Chondrocyte (in vitro differentiated cells): ENCODE data around the gene BSG. TPM values are rescaled to one million over a fixed set of nuclear protein-coding genes. Genes with fewer than 3 reads are reported as not detected.

Experiments used
- DNase-seq: peaks from one replicate; pipeline ENCODE4 v3.0.0; 2021; ENCODE audit warnings: mixed read lengths, low spot score
- H3K27ac Mint-ChIP-seq: one replicate; pipeline ENCODE4 v1.8.0; 2021; ENCODE audit warnings: mild to moderate bottlenecking, moderate library complexity, mixed read lengths; ENCODE audit not compliant: unreplicated experiment
- H3K27me3 Mint-ChIP-seq: 2 replicates; pipeline ENCODE4 v1.8.0; 2021; ENCODE audit warnings: low read depth, mixed read lengths
- H3K36me3 Mint-ChIP-seq: 2 replicates; pipeline ENCODE4 v1.8.0; 2021; ENCODE audit warnings: low read depth, mixed read lengths
- H3K4me1 Mint-ChIP-seq: 2 replicates; pipeline ENCODE4 v1.8.0; 2021; ENCODE audit warnings: low read depth, mild to moderate bottlenecking, mixed read lengths
- H3K4me3 Mint-ChIP-seq: one replicate; pipeline ENCODE4 v1.8.0; 2021; ENCODE audit warnings: mild to moderate bottlenecking, moderate library complexity, mixed read lengths; ENCODE audit not compliant: unreplicated experiment
- H3K9me3 Mint-ChIP-seq: 2 replicates; pipeline ENCODE4 v1.8.0; 2021; ENCODE audit warnings: low read depth, mixed read lengths
- total RNA-seq: library from RNA; stranded (reverse); gene quantifications from 3 replicates; pipeline ENCODE4 v1.2.1, GENCODE V29; 2021
- TF ChIP-seq, protein P1 (sequence below): fragments of 200-600 bp; sonication (generic); IDR thresholded peaks from 2 replicates; pipeline ENCODE4 v1.5.0; 2021; ENCODE audit warnings: antibody characterized with exemption, mild to moderate bottlenecking, moderate library complexity

Gene BSG
- total RNA-seq, 1 donor from 2014 or later, result 440 TPM

DNA sequence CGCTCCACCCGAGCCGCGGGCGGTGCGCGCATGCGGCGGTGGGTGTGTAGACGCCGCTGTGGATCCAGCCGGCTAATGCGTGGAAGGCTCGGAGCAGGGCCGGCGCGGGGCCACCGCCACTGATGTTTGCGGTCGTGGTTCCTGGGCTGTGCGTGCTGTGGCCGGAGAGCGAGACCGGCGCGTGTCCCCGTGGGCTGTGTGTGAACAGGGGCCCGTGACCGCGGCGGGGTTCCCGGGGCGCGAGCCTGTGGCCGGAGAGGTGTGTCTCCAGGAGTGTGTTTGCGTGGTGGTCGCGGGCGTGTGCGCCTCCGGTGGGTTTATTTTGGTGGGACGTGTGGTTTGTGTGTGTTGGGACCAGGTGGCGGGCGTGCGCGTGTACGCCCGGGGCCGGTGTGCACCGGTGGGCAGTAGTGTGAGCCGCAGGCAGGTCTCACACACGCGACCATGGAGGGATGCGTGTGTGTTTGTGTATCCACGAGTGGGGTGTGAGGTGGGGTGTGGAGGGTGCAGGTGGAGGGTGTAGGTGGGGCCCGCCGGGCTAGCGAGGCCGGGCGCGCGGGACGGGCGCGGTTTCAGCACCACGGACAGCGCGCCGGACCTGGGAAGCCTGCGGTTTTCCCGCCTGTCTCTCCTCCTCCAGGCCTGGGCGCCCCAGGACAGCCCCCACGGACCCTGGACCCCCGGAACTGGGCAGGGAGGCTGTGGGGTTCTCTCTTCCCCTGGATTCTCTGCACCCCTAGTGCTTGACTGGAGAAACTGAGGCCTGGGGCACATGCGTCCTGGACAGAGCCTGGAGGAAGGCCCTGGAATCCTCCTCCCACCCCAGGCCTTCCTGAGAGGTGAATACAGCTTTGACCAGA is 18.9 kb downstream of the BSG start:
- peaks cover 16% of the 10 kb centered on the region for H3K27me3 Mint-ChIP-seq
- TF ChIP-seq, protein P1, sequence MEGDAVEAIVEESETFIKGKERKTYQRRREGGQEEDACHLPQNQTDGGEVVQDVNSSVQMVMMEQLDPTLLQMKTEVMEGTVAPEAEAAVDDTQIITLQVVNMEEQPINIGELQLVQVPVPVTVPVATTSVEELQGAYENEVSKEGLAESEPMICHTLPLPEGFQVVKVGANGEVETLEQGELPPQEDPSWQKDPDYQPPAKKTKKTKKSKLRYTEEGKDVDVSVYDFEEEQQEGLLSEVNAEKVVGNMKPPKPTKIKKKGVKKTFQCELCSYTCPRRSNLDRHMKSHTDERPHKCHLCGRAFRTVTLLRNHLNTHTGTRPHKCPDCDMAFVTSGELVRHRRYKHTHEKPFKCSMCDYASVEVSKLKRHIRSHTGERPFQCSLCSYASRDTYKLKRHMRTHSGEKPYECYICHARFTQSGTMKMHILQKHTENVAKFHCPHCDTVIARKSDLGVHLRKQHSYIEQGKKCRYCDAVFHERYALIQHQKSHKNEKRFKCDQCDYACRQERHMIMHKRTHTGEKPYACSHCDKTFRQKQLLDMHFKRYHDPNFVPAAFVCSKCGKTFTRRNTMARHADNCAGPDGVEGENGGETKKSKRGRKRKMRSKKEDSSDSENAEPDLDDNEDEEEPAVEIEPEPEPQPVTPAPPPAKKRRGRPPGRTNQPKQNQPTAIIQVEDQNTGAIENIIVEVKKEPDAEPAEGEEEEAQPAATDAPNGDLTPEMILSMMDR, result no peak
- H3K9me3 Mint-ChIP-seq, result no peaks in the 10 kb centered on the region
- DNase-seq, result no peak
- no peak overlapping the region for H3K27ac Mint-ChIP-seq
- H3K36me3 Mint-ChIP-seq, result no peaks in the 10 kb centered on the region
- peaks cover 14% of the 10 kb centered on the region for H3K4me1 Mint-ChIP-seq
- H3K4me3 Mint-ChIP-seq, result peak overlapping the region; percentile 53

DNA sequence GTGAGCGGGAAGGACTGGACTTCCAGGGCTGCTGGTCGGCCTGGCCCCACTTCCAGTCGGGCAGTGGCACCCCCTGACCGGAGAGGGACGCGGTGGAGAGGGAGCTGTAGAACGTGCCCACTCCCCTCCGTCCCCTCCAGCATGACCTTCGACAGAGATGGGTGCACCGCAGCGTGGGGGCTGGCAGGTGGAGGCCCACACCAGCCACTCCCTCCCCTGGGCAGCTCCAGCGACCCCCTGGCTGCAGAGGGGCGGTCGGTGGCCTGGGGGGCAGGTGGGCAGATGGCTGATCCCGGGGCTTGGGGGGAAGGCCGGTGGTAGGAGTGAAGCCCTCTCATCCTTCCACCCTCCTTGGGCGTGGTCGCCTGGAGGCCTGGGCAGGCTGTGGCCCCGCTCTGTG is 19.7 kb downstream of the BSG start:
- H3K4me1 Mint-ChIP-seq, result peaks cover 14% of the 10 kb centered on the region
- H3K27me3 Mint-ChIP-seq, result peaks cover 16% of the 10 kb centered on the region

DNA sequence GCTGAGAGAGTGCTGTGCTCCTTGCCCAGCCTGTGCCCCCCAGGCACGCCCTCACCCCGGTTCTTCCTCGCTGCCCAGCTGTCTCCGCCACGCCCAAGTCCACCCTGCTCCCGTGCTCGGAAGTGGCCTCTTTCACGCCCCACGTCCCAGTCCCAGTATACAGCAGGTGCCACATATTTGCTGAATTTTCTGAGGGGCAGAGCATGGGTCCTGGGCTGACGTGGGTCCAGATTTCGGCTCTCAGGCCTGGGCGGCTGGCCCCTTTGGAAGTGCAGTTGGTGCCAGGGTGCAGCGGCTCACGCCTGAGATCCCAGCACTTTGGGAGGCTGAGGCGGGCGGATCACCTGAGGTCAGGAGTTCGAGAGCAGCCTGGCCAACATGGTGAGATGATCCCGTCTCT is 20.7 kb downstream of the BSG start:
- peaks cover 12% of the 10 kb centered on the region for H3K4me1 Mint-ChIP-seq
- TF ChIP-seq, protein P1, result no peak
- no peak for DNase-seq
- no peak overlapping the region for H3K4me3 Mint-ChIP-seq
- H3K27me3 Mint-ChIP-seq, result peaks cover 16% of the 10 kb centered on the region
- H3K9me3 Mint-ChIP-seq, result no peaks in the 10 kb centered on the region
- no peaks in the 10 kb centered on the region for H3K36me3 Mint-ChIP-seq
- no peak overlapping the region for H3K27ac Mint-ChIP-seq

More for the DNA sequence above, 19.7 kb downstream of the BSG start:
- H3K36me3 Mint-ChIP-seq, result no peaks in the 10 kb centered on the region
- DNase-seq, result no peak
- TF ChIP-seq, protein P1, result no peak
- no peaks in the 10 kb centered on the region for H3K9me3 Mint-ChIP-seq
- H3K27ac Mint-ChIP-seq, result no peak overlapping the region
- no peak overlapping the region for H3K4me3 Mint-ChIP-seq

DNA sequence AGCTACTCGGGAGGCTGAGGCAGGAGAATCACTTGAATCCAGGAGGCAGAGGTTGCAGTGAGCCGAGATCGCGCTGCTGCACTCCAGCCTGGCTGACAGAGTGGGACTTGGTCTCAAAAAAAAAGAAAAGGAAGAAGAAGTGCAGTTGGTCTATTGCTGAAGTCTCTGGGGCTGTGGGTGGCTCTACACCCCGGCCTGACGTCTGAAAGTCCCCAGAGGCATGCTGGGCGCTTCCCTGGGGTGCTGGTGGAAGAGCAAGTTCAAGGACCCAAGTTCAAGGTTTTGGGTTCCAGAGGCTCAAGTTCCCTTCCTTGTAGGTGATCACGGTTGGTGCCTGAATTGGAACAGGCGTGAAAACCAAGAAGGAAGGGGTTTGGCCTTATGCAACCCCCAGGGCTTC is 21.1 kb downstream of the BSG start:
- Mint-ChIP-seq H3K27me3 (peaks cover 16% of the 10 kb centered on the region), H3K36me3 (no peaks in the 10 kb centered on the region), H3K9me3 (no peaks in the 10 kb centered on the region), H3K4me1 (peaks cover 10% of the 10 kb centered on the region), H3K27ac (peak overlapping the region; percentile 65), H3K4me3 (no peak overlapping the region)
- TF ChIP-seq, protein P1, result no peak
- no peak for DNase-seq

DNA sequence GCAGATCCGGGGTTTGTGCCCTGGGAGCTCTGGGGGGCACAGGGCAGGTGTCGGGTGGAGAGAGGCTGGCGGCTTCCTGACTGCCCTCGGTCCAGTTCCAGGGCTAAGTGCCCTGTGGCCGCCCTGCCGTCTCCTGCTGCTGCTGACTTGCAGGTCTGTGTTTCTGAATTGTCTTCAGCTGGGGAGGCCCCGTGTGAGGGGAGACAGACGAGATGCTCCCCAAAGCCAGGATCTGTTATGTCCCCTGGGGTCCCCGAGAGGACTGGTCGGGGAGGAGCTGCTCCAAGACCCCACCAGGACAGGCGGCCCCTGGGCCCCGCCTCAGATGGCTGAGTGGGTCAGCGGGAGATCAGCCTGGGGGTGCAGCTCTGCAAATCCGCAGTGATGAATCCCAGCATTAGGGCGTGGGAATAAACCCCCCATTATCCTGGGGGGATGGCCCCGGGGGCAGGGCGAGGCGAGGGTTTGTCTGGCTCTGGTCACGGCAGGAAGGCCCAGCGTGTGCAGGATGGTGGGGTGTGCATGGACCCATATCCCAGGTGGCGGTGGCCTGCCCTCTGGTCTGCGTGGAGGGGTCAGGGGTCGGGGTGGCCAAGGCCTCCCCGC is 22.0 kb downstream of the BSG start:
- Mint-ChIP-seq H3K9me3 (no peaks in the 10 kb centered on the region), H3K4me1 (peaks cover 8% of the 10 kb centered on the region), H3K4me3 (no peak overlapping the region), H3K36me3 (no peaks in the 10 kb centered on the region), H3K27me3 (peaks cover 16% of the 10 kb centered on the region), H3K27ac (no peak overlapping the region)
- TF ChIP-seq, protein P1, result no peak
- DNase-seq, result no peak
